Gastroesophageal sphincter (tissue), 4 donors: Measurements from ENCODE around the gene GNB5. TPM values are rescaled to one million over a fixed set of nuclear protein-coding genes. Genes with fewer than 3 reads are reported as not detected.

Experiments
- ATAC-seq: fragments of 150-250 bp; one replicate; pipeline ENCODE4 v1.9.1; 2016; ENCODE audit warnings: mild to moderate bottlenecking, moderate library complexity
- H3K27ac ChIP-seq, 4 donors: fragments of 200-600 bp; sonication (generic) in 3 of 4; 1 replicate in 3 of 4; 2 replicates in 1 of 4; pipeline ENCODE4 v1.5.1; 2016 to 2019
- H3K27me3 ChIP-seq: fragments of 200-600 bp; sonication (generic); one replicate; pipeline ENCODE4 v1.5.1; 2019
- H3K36me3 ChIP-seq, 2 donors: fragments of 200-600 bp; sonication (generic); one replicate each; pipeline ENCODE4 v1.5.1; 2019; ENCODE audit warnings: control low read depth in 1 of 2
- H3K4me1 ChIP-seq, 3 donors: fragments of 200-600 bp; sonication (generic); 1 replicate in 2 of 3; 2 replicates in 1 of 3; pipeline ENCODE4 v1.5.1; 2016 to 2019; ENCODE audit warnings: control low read depth in 2 of 3
- H3K4me3 ChIP-seq, 2 donors: fragments of 200-600 bp; sonication (generic); one replicate each; pipeline ENCODE4 v1.5.1; 2019; ENCODE audit warnings: mild to moderate bottlenecking in 1 of 2, moderate library complexity in 1 of 2
- H3K9me3 ChIP-seq, 3 donors: fragments of 200-600 bp; sonication (generic); one replicate each; pipeline ENCODE4 v1.5.1; 2017 to 2019; ENCODE audit warnings: control low read depth in 2 of 3
- EP300 ChIP-seq: sonication (generic); formaldehyde crosslinking; IDR thresholded peaks from one replicate; pipeline ENCODE4 v1.6.1; 2017; ENCODE audit warnings: antibody characterized with exemption, mild to moderate bottlenecking
- POLR2A ChIP-seq, 2 donors: fragments of 450-650 bp; IDR thresholded peaks; one replicate each; pipeline ENCODE4 v1.6.1; 2017; ENCODE audit warnings: antibody characterized with exemption in 2 of 2, mild to moderate bottlenecking in 2 of 2, moderate library complexity in 1 of 2
- POLR2AphosphoS5 ChIP-seq: sonication (generic); formaldehyde crosslinking; IDR thresholded peaks from one replicate; pipeline ENCODE4 v1.6.1; 2017; ENCODE audit warnings: antibody characterized with exemption
- WGBS, 2 donors: methylation state at CpG; one replicate each; pipeline ENCODE4 v1.1.5; 2018; ENCODE audit warnings: low coverage in 1 of 2; 5-methylcytosine and 5-hydroxymethylcytosine counted together
- total RNA-seq, 4 donors: library from RNA; depleted of rRNA; stranded (reverse); fragments of >200 nt; gene quantifications; one replicate each; pipeline ENCODE4 v1.1.0, GENCODE V29; 2016
- TF ChIP-seq, protein P1 (sequence below), 4 experiments: fragments of 200-600 bp in 2 of 4; fragments of 450-650 bp in 2 of 4; sonication (generic) in 1 of 4; IDR thresholded peaks; one replicate each; pipeline ENCODE4 v1.5.1; 2017 to 2019; ENCODE audit warnings: antibody characterized with exemption in 4 of 4, mild to moderate bottlenecking in 2 of 4, moderate library complexity in 2 of 4

GNB5 gene
- total RNA-seq, 4 donors from 2014 or later, result 37.8 to 57.3 (median 47.9) TPM

DNA sequence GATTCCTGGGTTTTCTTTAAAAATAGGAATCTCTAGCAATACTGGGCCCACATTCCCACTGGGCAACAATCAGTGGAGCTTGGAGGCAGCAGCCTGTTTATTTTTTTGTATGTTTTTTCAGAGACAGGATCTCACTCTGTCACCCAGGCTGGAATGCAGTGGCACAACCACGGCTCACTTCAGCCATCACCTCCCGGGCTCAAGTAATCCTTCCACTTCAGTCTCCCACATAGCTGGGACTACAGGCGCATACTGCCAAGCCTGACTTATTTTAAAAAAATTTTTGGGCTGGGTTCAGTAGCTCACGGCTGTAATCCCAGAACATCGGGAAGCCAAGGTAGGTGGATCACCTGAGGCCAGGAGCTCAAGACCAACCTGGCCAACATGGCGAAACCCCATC is 29.1 kb upstream of the GNB5 start:
- WGBS, 2 donors, result 75 to 88% methylated on average over 2 to 4 of the region's 6 CpGs
- peaks cover 0 to 22% of the 10 kb centered on the region in 2 donors for H3K36me3 ChIP-seq
- no peak overlapping the region for H3K4me3 ChIP-seq
- no peaks in the 10 kb centered on the region for H3K27me3 ChIP-seq
- no peak for ATAC-seq
- H3K4me1 ChIP-seq, result no peaks in the 10 kb centered on the region
- no peak for TF ChIP-seq POLR2AphosphoS5
- no peak for TF ChIP-seq POLR2A (IDR thresholded peaks at IDR 0.05)
- TF ChIP-seq EP300, result no peak
- TF ChIP-seq, protein P1, sequence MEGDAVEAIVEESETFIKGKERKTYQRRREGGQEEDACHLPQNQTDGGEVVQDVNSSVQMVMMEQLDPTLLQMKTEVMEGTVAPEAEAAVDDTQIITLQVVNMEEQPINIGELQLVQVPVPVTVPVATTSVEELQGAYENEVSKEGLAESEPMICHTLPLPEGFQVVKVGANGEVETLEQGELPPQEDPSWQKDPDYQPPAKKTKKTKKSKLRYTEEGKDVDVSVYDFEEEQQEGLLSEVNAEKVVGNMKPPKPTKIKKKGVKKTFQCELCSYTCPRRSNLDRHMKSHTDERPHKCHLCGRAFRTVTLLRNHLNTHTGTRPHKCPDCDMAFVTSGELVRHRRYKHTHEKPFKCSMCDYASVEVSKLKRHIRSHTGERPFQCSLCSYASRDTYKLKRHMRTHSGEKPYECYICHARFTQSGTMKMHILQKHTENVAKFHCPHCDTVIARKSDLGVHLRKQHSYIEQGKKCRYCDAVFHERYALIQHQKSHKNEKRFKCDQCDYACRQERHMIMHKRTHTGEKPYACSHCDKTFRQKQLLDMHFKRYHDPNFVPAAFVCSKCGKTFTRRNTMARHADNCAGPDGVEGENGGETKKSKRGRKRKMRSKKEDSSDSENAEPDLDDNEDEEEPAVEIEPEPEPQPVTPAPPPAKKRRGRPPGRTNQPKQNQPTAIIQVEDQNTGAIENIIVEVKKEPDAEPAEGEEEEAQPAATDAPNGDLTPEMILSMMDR (IDR thresholded peaks at IDR 0.05), result no peak
- no peaks in the 10 kb centered on the region for H3K9me3 ChIP-seq
- H3K27ac ChIP-seq, result no peak overlapping the region

DNA sequence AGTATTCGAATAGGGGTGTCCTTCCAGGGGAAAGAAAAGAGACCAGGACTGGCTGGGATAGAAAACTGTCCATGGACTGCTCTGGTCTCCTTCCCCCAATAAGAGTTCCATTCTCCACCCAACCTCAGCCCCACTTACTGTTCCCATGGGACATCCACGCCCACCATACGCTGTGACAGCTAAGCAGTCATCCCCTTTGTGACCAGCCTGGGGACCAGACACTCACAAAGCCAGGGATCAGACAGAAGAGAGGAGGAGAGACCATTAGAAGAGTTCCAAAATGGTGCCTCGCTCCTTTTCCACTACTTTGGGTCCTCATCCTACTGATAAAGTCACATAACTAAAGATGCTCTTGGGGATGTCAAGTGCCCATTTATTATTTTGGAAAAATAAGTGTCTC is 27.6 kb upstream of the GNB5 start:
- no peaks in the 10 kb centered on the region for H3K9me3 ChIP-seq
- H3K27ac ChIP-seq, result no peak overlapping the region
- WGBS, 2 donors, result 96 to 100% methylated on average over 2 to 4 of the region's 4 CpGs
- no peak overlapping the region for H3K4me3 ChIP-seq
- ATAC-seq, result no peak
- no peaks in the 10 kb centered on the region for H3K27me3 ChIP-seq
- H3K4me1 ChIP-seq, result no peaks in the 10 kb centered on the region
- peaks cover 0 to 16% of the 10 kb centered on the region in 2 donors for H3K36me3 ChIP-seq
- no peak for TF ChIP-seq POLR2AphosphoS5
- no peak for TF ChIP-seq EP300

DNA sequence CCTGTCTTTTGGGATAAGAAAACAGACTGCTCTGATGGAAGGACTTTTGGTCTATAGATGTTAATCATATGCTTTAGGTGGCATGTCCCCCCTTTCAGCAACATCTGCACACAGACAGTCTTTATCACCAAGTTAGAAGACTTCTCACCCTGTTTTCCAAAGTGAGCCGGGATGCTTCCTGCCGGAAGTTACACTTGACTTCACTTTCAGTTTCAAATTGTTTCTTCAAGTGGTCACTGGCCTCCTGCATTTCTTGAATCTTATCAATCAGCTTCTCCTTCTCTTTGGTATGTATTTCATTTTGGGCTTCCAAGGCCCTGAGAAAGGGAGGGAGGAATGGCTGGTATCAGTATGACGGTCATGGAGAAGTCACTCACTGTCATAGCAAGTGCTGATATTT is 27.2 kb upstream of the GNB5 start:
- TF ChIP-seq POLR2A (IDR thresholded peaks at IDR 0.05), result no peak
- 85 to 92% methylated on average over 3 of the region's 3 CpGs for WGBS, 2 donors
- ATAC-seq, result no peak
- Histone ChIP-seq H3K36me3 (peaks cover 0 to 15% of the 10 kb centered on the region in 2 donors), H3K4me1 (no peaks in the 10 kb centered on the region), H3K9me3 (no peaks in the 10 kb centered on the region), H3K4me3 (no peak overlapping the region), H3K27ac (no peak overlapping the region), H3K27me3 (no peaks in the 10 kb centered on the region)

DNA sequence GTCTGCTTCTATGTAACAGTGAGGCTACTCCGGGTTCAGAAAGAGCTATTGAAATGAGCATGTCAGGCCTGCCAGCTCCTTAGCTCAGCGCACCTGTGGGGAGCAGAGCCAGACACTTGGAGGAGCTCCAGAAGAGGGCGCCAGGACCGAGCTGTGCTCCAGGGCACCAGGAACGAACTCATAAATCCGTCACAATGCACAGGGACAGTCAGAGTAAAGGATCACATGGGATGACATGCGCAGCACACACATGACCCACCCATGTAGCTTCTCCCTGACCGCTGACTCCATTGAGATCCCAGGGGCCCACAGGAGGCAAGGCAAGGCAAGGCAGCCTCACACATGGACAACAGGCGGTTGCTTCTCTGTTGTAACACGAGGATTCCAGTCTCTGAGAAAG is 26.0 kb upstream of the GNB5 start:
- WGBS, 2 donors, result 87 to 89% methylated on average over 3 to 4 of the region's 10 CpGs
- ATAC-seq, result no peak
- Histone ChIP-seq H3K27me3 (no peaks in the 10 kb centered on the region), H3K9me3 (no peaks in the 10 kb centered on the region), H3K27ac (no peak overlapping the region), H3K4me1 (no peaks in the 10 kb centered on the region), H3K36me3 (peaks cover 0 to 10% of the 10 kb centered on the region in 2 donors), H3K4me3 (no peak overlapping the region)
- TF ChIP-seq, protein P1 (IDR thresholded peaks at IDR 0.05), result no peak
- TF ChIP-seq EP300 (no peak), POLR2AphosphoS5 (no peak), POLR2A (IDR thresholded peaks at IDR 0.05) (no peak)

DNA sequence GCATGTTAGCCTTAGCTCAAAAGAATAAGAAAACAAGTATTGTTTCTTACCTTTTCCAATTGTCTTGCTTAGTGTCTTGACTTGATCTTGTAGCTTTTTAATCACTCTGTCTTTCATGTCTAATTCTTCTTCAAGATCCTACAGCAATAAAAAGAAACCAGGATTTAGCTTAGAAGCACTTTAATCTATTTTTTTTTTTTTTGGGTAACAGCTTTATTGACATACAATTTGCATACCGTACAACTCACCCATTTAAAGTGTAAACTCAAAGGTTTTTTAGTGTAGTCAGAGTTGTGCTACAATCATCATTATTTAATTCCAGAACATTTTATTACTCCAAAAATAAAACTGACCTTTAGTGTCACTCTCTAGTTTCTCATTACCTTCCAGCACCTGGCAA is 23.4 kb upstream of the GNB5 start:
- Histone ChIP-seq H3K4me3 (no peak overlapping the region), H3K27me3 (no peaks in the 10 kb centered on the region), H3K27ac (no peak overlapping the region), H3K9me3 (no peaks in the 10 kb centered on the region), H3K36me3 (peaks cover 0 to 10% of the 10 kb centered on the region in 2 donors), H3K4me1 (no peaks in the 10 kb centered on the region)
- 50 to 82% methylated on average over 1 of the region's 1 CpG for WGBS, 2 donors
- no peak for ATAC-seq
- TF ChIP-seq POLR2A (IDR thresholded peaks at IDR 0.05) (no peak), EP300 (no peak), POLR2AphosphoS5 (no peak)
- TF ChIP-seq, protein P1 (IDR thresholded peaks at IDR 0.05), result no peak

DNA sequence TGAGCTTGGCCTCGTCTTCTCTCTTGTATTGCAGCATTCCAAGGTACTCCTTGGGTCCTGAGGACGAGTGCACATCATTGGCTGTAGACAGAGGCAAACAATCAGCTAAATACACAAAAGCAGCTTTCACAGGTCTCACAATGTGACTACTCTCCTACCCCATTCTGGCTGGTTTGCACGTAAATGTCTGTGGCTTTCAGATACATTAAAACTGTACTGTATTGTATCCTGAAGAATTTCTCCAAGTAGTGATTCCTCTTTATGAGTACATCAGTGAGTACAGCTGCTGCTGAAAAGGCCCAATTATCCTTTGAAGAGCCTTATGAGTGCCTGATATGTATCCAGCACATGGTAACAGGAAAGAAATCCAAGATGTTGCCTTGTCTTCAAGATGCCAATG is 22.0 kb upstream of the GNB5 start:
- WGBS, 2 donors, result 75 to 88% methylated on average over 2 to 3 of the region's 3 CpGs

More for the DNA sequence above, 22.0 kb upstream of the GNB5 start:
- Histone ChIP-seq H3K9me3 (no peaks in the 10 kb centered on the region), H3K4me3 (no peak overlapping the region), H3K27ac (no peak overlapping the region), H3K27me3 (no peaks in the 10 kb centered on the region), H3K4me1 (no peaks in the 10 kb centered on the region), H3K36me3 (peaks cover 0 to 10% of the 10 kb centered on the region in 2 donors)
- ATAC-seq, result no peak
- no peak for TF ChIP-seq EP300
- TF ChIP-seq, protein P1 (IDR thresholded peaks at IDR 0.05), result no peak
- no peak for TF ChIP-seq POLR2A (IDR thresholded peaks at IDR 0.05)
- no peak for TF ChIP-seq POLR2AphosphoS5
